Uterus (tissue), 4 donors: ENCODE measurements around the gene NSRP1. TPM values are rescaled to one million over a fixed set of nuclear protein-coding genes. Genes with fewer than 3 reads are reported as not detected.

ENCODE experiments used
- DNase-seq, 2 donors: peaks; one replicate each; pipeline ENCODE4 v3.0.0-alpha.2; 2019 to 2020
- H3K27ac ChIP-seq, 2 donors: fragments of 200-600 bp; sonication (generic); 1 replicate in 1 of 2; 2 replicates in 1 of 2; pipeline ENCODE4 v1.5.1; 2016 to 2018
- H3K27me3 ChIP-seq, 2 donors: fragments of 200-600 bp; sonication (generic); one replicate each; pipeline ENCODE4 v1.5.1; 2018 to 2019; ENCODE audit warnings: control low read depth in 1 of 2
- H3K36me3 ChIP-seq, 2 donors: fragments of 200-600 bp; sonication (generic); one replicate each; pipeline ENCODE4 v1.5.1; 2019; ENCODE audit warnings: control low read depth in 1 of 2
- H3K4me1 ChIP-seq, 2 donors: fragments of 200-600 bp; sonication (generic); one replicate each; pipeline ENCODE4 v1.5.1; 2018 to 2019; ENCODE audit warnings: control low read depth in 1 of 2
- H3K4me3 ChIP-seq, 2 donors: fragments of 200-600 bp; sonication (generic); 1 replicate in 1 of 2; 2 replicates in 1 of 2; pipeline ENCODE4 v1.5.1; 2018 to 2019; ENCODE audit warnings: mild to moderate bottlenecking in 1 of 2
- H3K9me3 ChIP-seq, 2 donors: fragments of 200-600 bp; sonication (generic); one replicate each; pipeline ENCODE4 v1.5.1; 2019; ENCODE audit warnings: control low read depth in 1 of 2
- CTCF ChIP-seq, 4 experiments: fragments of 200-600 bp in 2 of 4; fragments of 450-650 bp in 2 of 4; sonication (generic) in 2 of 4; IDR thresholded peaks; one replicate each; pipeline ENCODE4 v1.5.1; 2016 to 2019; ENCODE audit warnings: antibody characterized with exemption in 4 of 4, mild to moderate bottlenecking in 2 of 4, moderate library complexity in 1 of 4
- POLR2A ChIP-seq, 2 donors: fragments of 450-650 bp; IDR thresholded peaks; one replicate each; pipeline ENCODE4 v1.6.1; 2016; ENCODE audit warnings: antibody characterized with exemption in 2 of 2, mild to moderate bottlenecking in 1 of 2, moderate library complexity in 1 of 2
- intact Hi-C: fragments of 100-400 bp; cut with DNase I; formaldehyde crosslinking; loops from one replicate; pipeline ENCODE4 v1.15.1; 2023; ENCODE audit warnings: low total_unique reads
- total RNA-seq, 4 donors: library from RNA; depleted of rRNA in 3 of 4; stranded (reverse); fragments of >200 nt in 3 of 4; gene quantifications; one replicate each; pipeline versions ENCODE4 v1.1.0 to v1.2.4, GENCODE V29; 2014 to 2023
- donor health status: DM: yes; HTN: yes; CAD: no.

The NSRP1 gene
- total RNA-seq, 4 donors from 2014 or later, result 8.8 to 53.1 (median 26.8) TPM

GRCh38 chr17:30208214-30208613 lies 91.6 kb downstream of the NSRP1 start:
- H3K9me3 ChIP-seq, result no peaks in the 10 kb centered on the region
- H3K27me3 ChIP-seq, result no peaks in the 10 kb centered on the region
- intact Hi-C loops, result no loop called here
- H3K36me3 ChIP-seq, result no peaks in the 10 kb centered on the region
- no peaks in the 10 kb centered on the region for H3K4me1 ChIP-seq
- no peak for TF ChIP-seq CTCF (IDR thresholded peaks at IDR 0.05)
- no peak for TF ChIP-seq POLR2A (IDR thresholded peaks at IDR 0.05)
- H3K27ac ChIP-seq, result no peak overlapping the region
- DNase-seq, result no peak
- H3K4me3 ChIP-seq, result no peak overlapping the region

- TF ChIP-seq POLR2A (IDR thresholded peaks at IDR 0.05) (no peak), CTCF (IDR thresholded peaks at IDR 0.05) (no peak)
- no peak overlapping the region for H3K4me3 ChIP-seq
- H3K36me3 ChIP-seq, result no peaks in the 10 kb centered on the region
- H3K27me3 ChIP-seq, result no peaks in the 10 kb centered on the region
- DNase-seq, result no peak
- H3K4me1 ChIP-seq, result no peaks in the 10 kb centered on the region
- no peak overlapping the region for H3K27ac ChIP-seq
- intact Hi-C loops, result no loop called here
- no peaks in the 10 kb centered on the region for H3K9me3 ChIP-seq
Measured at GRCh38 chr17:30209930-30210329, 93.3 kb downstream of the NSRP1 start.

- Histone ChIP-seq H3K4me3 (no peak overlapping the region), H3K4me1 (no peaks in the 10 kb centered on the region), H3K27ac (no peak overlapping the region), H3K27me3 (no peaks in the 10 kb centered on the region), H3K9me3 (no peaks in the 10 kb centered on the region), H3K36me3 (no peaks in the 10 kb centered on the region)
- TF ChIP-seq CTCF (IDR thresholded peaks at IDR 0.05), result no peak
- no peak for TF ChIP-seq POLR2A (IDR thresholded peaks at IDR 0.05)
- intact Hi-C loops, result no loop called here
- DNase-seq, result no peak
Measured at GRCh38 chr17:30210366-30210765, 93.8 kb downstream of the NSRP1 start.

GRCh38 chr17:30210901-30211300 lies 94.3 kb downstream of the NSRP1 start:
- Histone ChIP-seq H3K4me3 (no peak overlapping the region), H3K36me3 (no peaks in the 10 kb centered on the region), H3K27ac (no peak overlapping the region), H3K27me3 (no peaks in the 10 kb centered on the region), H3K4me1 (no peaks in the 10 kb centered on the region), H3K9me3 (no peaks in the 10 kb centered on the region)
- no peak for DNase-seq
- intact Hi-C loops, result no loop called here
- TF ChIP-seq POLR2A (IDR thresholded peaks at IDR 0.05) (no peak), CTCF (IDR thresholded peaks at IDR 0.05) (no peak)

GRCh38 chr17:30211371-30211770 lies 94.8 kb downstream of the NSRP1 start:
- no peaks in the 10 kb centered on the region for H3K9me3 ChIP-seq
- intact Hi-C loops, result no loop called here
- H3K36me3 ChIP-seq, result no peaks in the 10 kb centered on the region
- no peak overlapping the region for H3K27ac ChIP-seq
- no peak for DNase-seq
- TF ChIP-seq CTCF (IDR thresholded peaks at IDR 0.05), result no peak
- TF ChIP-seq POLR2A (IDR thresholded peaks at IDR 0.05), result no peak
- no peak overlapping the region for H3K4me3 ChIP-seq
- H3K27me3 ChIP-seq, result no peaks in the 10 kb centered on the region
- no peaks in the 10 kb centered on the region for H3K4me1 ChIP-seq
